PC-3 (cell line): ENCODE results near the gene AFG3L2. TPM values are rescaled to one million over a fixed set of nuclear protein-coding genes. Genes with fewer than 3 reads are reported as not detected.

Experiments
- ATAC-seq: fragments of 200-7000 bp; cut with Tn5 transposase; 2 replicates; pipeline ENCODE4 v1.9.1; 2020; ENCODE audit warnings: mild to moderate bottlenecking, moderate library complexity
- BruUV-seq: library from RNA; stranded (reverse); fragments of 400-500 nt; replicated peaks from 2 replicates; lab custom pipeline; 2021; lab: Mats Ljungman, UMichigan
- CTCF ChIA-PET: fragments of 300-600 bp; sonication (Branson Sonifier 250); formaldehyde crosslinking; loops from one replicate; lab custom pipeline; 2022; ENCODE audit warnings: antibody characterized with exemption; lab: Charles Lee
- POLR2A ChIA-PET: fragments of 300-600 bp; sonication (Branson Sonifier 250); formaldehyde crosslinking; loops from one replicate; lab custom pipeline; 2022; ENCODE audit warnings: antibody characterized with exemption; ENCODE audit not compliant: unreplicated experiment; lab: Charles Lee
- DNase-seq: peaks from one replicate; pipeline ENCODE4 v3.0.0-alpha.2; 2015
- H2AFZ ChIP-seq: fragments of 300-600 bp; sonication (generic); 2 replicates; pipeline ENCODE4 v1.6.0; 2016; ENCODE audit warnings: antibody characterized with exemption, low read length
- H3F3A ChIP-seq: fragments of 300-600 bp; sonication (generic); one replicate; pipeline ENCODE4 v1.6.0; 2017; ENCODE audit warnings: antibody characterized with exemption, low read length, control low read depth, mild to moderate bottlenecking; ENCODE audit not compliant: unreplicated experiment
- H3K27ac ChIP-seq: fragments of 300-600 bp; sonication (generic); 2 replicates; pipeline ENCODE4 v1.5.1; 2016; ENCODE audit warnings: mild to moderate bottlenecking, low read length
- H3K27me3 ChIP-seq: fragments of 300-600 bp; sonication (generic); 2 replicates; pipeline ENCODE4 v1.6.1; 2016; ENCODE audit warnings: low read length, mixed read lengths
- H3K36me3 ChIP-seq: fragments of 300-600 bp; sonication (generic); 2 replicates; pipeline ENCODE4 v1.6.1; 2016; ENCODE audit warnings: low read depth, mixed run types, low read length, mixed read lengths
- H3K4me1 ChIP-seq: fragments of 300-600 bp; sonication (generic); 2 replicates; pipeline ENCODE4 v1.5.1; 2016; ENCODE audit warnings: low read length; ENCODE audit not compliant: insufficient read depth
- H3K4me2 ChIP-seq: fragments of 300-600 bp; sonication (generic); 2 replicates; pipeline ENCODE4 v1.6.0; 2016; ENCODE audit warnings: low read length
- H3K4me3 ChIP-seq: fragments of 300-600 bp; sonication (generic); 2 replicates; pipeline ENCODE4 v1.5.1; 2016; ENCODE audit warnings: mild to moderate bottlenecking, low read length, mixed read lengths
- H3K79me2 ChIP-seq: fragments of 300-600 bp; sonication (generic); 2 replicates; pipeline ENCODE4 v1.6.1; 2017; ENCODE audit warnings: low read length, mixed read lengths
- H3K9ac ChIP-seq: fragments of 300-600 bp; sonication (generic); 2 replicates; pipeline ENCODE4 v1.6.0; 2016; ENCODE audit warnings: mild to moderate bottlenecking, low read length
- H3K9me2 ChIP-seq: fragments of 300-600 bp; sonication (generic); replicated peaks from 2 replicates; pipeline ENCODE4 v1.6.1; 2016; ENCODE audit warnings: mixed run types, low read length, mixed read lengths
- H3K9me3 ChIP-seq: fragments of 300-600 bp; sonication (generic); 2 replicates; pipeline ENCODE4 v1.6.1; 2016; ENCODE audit warnings: low read length, mixed read lengths
- H4K20me1 ChIP-seq: fragments of 300-600 bp; sonication (generic); 2 replicates; pipeline ENCODE4 v1.6.1; 2016; ENCODE audit warnings: low read length, mixed read lengths
- CTCF ChIP-seq: fragments of 300-600 bp; sonication (generic); conservative IDR thresholded peaks from 2 replicates; pipeline ENCODE4 v1.5.1; 2017; ENCODE audit warnings: antibody characterized with exemption, low read depth, mild to moderate bottlenecking, low read length
- EZH2 ChIP-seq: fragments of 300-600 bp; sonication (generic); IDR thresholded peaks from one replicate; pipeline ENCODE4 v1.6.1; 2017; ENCODE audit warnings: antibody characterized with exemption, mild to moderate bottlenecking, low read length; ENCODE audit not compliant: unreplicated experiment
- EZH2phosphoT487 ChIP-seq: fragments of 300-600 bp; sonication (generic); IDR thresholded peaks from 2 replicates; pipeline ENCODE4 v1.6.1; 2018; ENCODE audit warnings: mild to moderate bottlenecking, antibody characterized with exemption, low read length, borderline replicate concordance
- intact Hi-C: fragments of 100-400 bp; cut with micrococcal nuclease; formaldehyde crosslinking; loops from 2 replicates; pipeline ENCODE4 v1.9.0; 2023
- total RNA-seq: library from RNA; depleted of rRNA; stranded (reverse); fragments of >200 nt; gene quantifications from 2 replicates; pipeline ENCODE4 v1.2.3, GENCODE V29; 2014

AFG3L2 gene
- total RNA-seq, 1 experiment from 2014 or later: 79.3 TPM

GRCh38 chr18:12325726-12326245, 51.2 kb downstream of the AFG3L2 start:
- no peak for DNase-seq
- intact Hi-C loops: no loop called here
- POLR2A ChIA-PET: no interaction called here
- TF ChIP-seq EZH2phosphoT487 (no peak), CTCF (no peak), EZH2 (no peak)
- H3K36me3 ChIP-seq: peaks cover 33% of the 10 kb centered on the region
- no peaks in the 10 kb centered on the region for H3K27me3 ChIP-seq
- no peak overlapping the region for H3K27ac ChIP-seq
- no peaks in the 10 kb centered on the region for H3K4me1 ChIP-seq
- H3K79me2 ChIP-seq: 0 out of 2 replicates have a peak, but pooled peaks cover 4% of the 10 kb centered on the region
- H4K20me1 ChIP-seq: no peaks in the 10 kb centered on the region
- no peaks in the 10 kb centered on the region for H3K9me3 ChIP-seq
- no peak overlapping the region for H2AFZ ChIP-seq
- no TSS peak for BruUV-seq
- H3K4me2 ChIP-seq: no peak overlapping the region
- no peak for ATAC-seq
- peaks cover 4% of the 10 kb centered on the region for H3F3A ChIP-seq
- CTCF ChIA-PET: no interaction called here
- no peaks in the 10 kb centered on the region for H3K9me2 ChIP-seq
- no peak overlapping the region for H3K9ac ChIP-seq
- no peak overlapping the region for H3K4me3 ChIP-seq

GRCh38 chr18:12324991-12325725, 51.9 kb downstream of the AFG3L2 start:
- no peaks in the 10 kb centered on the region for H3K9me2 ChIP-seq
- DNase-seq (no peak), ATAC-seq (no peak)
- no peaks in the 10 kb centered on the region for H3K27me3 ChIP-seq
- no peak overlapping the region for H3K27ac ChIP-seq
- POLR2A ChIA-PET: no interaction called here
- H3F3A ChIP-seq: peaks cover 4% of the 10 kb centered on the region
- no peaks in the 10 kb centered on the region for H4K20me1 ChIP-seq
- H3K9ac ChIP-seq: no peak overlapping the region
- H3K36me3 ChIP-seq: peaks cover 33% of the 10 kb centered on the region
- H3K4me3 ChIP-seq: no peak overlapping the region
- no peak for TF ChIP-seq EZH2phosphoT487
- no peak for TF ChIP-seq CTCF
- no peak for TF ChIP-seq EZH2
- 0 out of 2 replicates have a peak, but pooled peaks cover 4% of the 10 kb centered on the region for H3K79me2 ChIP-seq
- no TSS peak for BruUV-seq
- no peaks in the 10 kb centered on the region for H3K9me3 ChIP-seq
- intact Hi-C loops: no loop called here
- no peaks in the 10 kb centered on the region for H3K4me1 ChIP-seq
- no peak overlapping the region for H3K4me2 ChIP-seq
- CTCF ChIA-PET: interaction anchor here (0.5 kb wide), 1 partner anchor 361 kb away, joined by 3 read pairs; no protein-coding TSS in a partner anchor
- no peak overlapping the region for H2AFZ ChIP-seq

- no peaks in the 10 kb centered on the region for H3K27me3 ChIP-seq
- BruUV-seq: no TSS peak
These were observed 55.7 kb downstream of the AFG3L2 start for GRCh38 chr18:12321333-12321732.

More at GRCh38 chr18:12321333-12321732, 55.7 kb downstream of the AFG3L2 start:
- ATAC-seq: no peak
- POLR2A ChIA-PET: no interaction called here
- H3K9ac ChIP-seq: no peak overlapping the region
- TF ChIP-seq EZH2 (no peak), EZH2phosphoT487 (no peak), CTCF (no peak)
- CTCF ChIA-PET: interaction anchor here (0.7 kb wide), 1 partner anchor 35 kb away, joined by 3 read pairs; no protein-coding TSS in a partner anchor
- H3K27ac ChIP-seq: no peak overlapping the region
- no peaks in the 10 kb centered on the region for H3K9me2 ChIP-seq
- intact Hi-C loops: no loop called here
- no peaks in the 10 kb centered on the region for H3F3A ChIP-seq
- H3K79me2 ChIP-seq: 0 out of 2 replicates have a peak, but pooled peaks cover 4% of the 10 kb centered on the region
- H3K4me3 ChIP-seq: no peak overlapping the region
- no peaks in the 10 kb centered on the region for H3K4me1 ChIP-seq
- H3K36me3 ChIP-seq: peaks cover 15% of the 10 kb centered on the region
- no peak for DNase-seq
- no peaks in the 10 kb centered on the region for H4K20me1 ChIP-seq
- no peaks in the 10 kb centered on the region for H3K9me3 ChIP-seq
- no peak overlapping the region for H3K4me2 ChIP-seq
- no peak overlapping the region for H2AFZ ChIP-seq
